GM18502 (cell line): ENCODE data around the gene RGS19.

Experiments
- ATAC-seq: cut with Tn5 transposase; IDR thresholded peaks from one replicate; pipeline ENCODE4 v1.9.1; 2021; ENCODE audit warnings: mild to moderate bottlenecking; ENCODE audit not compliant: unreplicated experiment, poor library complexity

The RGS19 gene

DNA sequence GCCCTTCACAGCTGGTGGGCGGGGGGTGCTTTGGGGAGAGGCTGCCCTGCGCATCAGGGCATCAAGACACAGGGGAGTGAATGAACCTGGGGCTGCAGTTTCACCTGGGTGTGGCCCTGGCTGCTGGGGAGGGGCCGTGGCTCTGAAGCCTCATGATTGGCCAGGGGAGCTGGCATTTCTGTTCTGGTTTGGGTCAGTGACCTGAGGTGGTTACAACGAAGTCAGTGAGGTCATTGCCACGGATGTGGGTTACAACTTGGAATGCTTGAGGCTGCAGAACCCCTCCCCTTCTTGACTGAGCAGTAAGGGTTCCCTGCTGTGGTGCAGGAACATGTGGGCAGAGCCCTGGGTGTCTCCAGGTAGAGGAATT, 13.4 kb downstream of the RGS19 start:
- ATAC-seq = peak; percentile 44

DNA sequence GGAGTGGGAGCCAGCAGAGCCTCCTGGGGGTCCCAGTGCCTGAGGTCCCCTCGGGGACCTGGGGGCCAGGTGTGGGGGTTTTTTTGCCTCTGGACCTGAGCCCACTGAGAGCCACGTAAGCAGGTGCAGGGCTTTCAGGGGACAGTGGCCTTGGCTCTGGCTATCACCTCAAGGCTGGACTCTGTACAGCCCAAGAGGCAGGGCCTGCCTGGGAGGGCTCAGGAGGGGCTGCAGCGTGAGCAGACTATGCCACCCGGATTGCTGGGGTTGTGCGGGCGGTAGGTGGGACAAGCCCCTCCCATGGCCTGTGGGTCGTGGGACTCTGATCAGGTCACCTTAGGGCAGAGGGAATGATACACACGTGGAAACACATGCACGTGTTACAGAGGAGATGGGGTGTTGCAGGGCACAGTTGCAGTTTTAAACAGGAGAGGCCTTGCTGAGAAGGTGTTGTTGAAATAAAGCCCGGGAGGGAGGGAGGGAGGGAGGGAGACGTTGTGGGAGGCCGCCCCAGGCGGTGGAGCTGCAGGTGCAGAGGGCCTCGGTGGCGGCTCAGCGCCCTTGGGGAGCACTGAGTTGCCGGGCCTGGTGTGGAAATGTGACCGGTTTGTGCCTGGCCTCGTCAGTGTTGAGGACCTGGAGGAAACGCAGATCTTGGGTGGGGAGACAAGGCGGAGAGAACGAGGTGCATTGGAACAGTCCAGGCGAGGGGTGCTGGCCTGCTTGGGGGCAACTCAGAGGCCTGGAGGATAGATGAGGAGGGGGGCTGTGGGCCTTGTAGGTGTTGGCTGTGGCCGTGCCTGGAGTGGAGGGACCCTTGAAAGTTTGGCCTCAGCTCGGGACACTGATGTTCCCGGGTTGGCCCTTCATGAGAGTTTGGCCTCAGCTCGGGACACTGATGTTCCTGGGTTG, 14.0 kb downstream of the RGS19 start:
- no peak for ATAC-seq

DNA sequence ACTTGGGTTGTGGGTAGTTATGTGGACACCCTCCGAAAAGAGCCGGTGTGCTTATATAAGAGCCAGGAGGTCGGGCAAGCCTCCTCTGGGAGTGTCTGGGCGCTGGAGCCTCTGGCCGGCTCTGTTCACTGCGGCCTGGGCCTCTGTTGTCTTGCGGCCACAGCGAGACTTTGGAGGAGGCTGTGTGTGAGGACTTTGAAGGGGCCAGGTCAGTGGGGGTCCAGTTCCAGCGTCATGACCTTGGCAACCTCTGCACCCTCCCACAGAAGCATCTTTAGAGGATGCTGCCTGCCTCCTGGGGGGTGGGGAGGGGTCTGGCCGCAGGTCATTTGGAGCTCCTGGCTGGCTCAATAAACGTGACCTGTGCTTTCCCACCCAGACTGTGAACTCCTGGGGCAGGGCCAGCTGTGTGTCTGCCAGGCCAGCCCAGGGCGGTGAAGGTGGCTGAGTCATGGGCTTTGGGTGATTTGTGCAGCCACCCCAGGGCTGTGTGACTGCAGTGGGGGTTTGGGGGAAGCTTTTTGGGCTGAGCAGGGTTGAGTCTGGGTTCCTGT, 15.1 kb downstream of the RGS19 start:
- no peak for ATAC-seq

DNA sequence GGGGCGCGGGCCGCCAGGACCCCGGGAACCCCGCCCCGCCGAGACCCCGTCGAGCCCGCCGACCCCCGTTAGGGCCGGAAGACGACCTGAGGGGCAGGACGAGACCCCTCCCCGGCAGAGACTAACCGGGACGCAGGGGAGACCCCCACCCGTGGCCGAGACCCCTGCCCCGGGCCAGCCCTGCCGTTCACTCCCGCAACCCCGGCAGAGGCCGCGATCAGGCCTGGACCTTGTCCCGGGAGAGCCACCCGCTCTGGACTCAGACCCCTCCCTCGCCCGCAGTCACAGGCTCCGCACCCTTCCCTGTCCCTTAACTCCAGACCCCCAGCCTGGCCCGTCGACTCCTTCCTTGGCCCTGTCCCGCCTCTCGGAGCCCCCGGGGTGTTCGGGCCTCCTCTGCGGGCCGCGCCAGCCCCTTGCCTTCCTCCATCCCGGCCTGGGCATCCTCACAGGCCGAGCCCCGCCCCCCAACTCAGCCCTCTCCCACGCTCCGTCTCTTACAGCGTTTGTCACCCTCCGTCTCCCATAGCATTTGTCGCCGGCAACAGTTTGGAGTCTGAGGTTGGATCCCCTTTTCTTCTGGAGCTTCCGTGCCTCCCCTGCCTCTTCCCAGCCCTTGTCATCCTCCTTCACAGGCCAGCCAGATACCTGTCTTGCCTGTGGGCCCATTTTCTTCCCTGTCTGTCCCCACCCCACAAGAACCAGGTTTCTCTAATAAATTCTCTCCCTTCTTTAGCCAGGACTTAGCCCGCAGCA, 15.8 kb downstream of the RGS19 start:
- peak; percentile 8 for ATAC-seq

DNA sequence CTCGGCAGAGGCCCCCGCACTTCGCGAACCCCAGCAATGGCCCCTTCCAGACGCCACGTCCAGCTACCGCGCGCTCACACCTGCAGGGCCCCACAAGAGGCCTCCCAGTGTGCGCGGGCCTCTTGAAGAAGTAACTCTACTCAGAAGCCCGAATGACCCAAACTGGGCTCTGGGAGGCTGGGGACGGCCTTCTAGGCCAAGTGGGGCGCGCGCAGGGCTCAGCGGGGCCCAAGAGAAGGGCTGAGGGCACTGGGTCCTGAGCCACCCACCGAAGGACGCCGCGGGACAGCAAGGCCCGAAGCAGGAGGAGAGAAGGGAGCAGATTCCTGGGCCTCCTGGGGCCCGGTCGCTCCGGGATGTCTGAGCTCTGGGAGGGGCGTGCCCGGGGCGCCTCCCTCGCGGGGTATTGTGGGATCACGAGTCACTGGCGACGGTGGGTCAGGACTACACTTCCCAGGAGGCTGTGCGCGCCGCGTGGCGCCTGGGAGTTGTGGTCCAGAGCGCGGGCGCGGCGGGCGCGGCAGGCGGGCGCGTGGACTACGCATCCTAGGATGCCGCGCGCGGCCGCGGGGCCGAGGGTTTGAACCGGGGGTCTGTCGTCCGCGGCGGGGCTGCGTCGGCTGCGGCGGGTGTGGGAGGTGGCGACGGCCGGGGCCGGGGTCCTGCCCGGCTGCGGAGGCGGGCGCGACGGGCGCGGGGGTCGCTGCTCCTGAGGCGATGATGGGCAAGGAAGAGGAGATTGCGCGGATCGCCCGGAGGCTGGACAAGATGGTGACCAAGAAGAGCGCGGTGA, 16.5 kb downstream of the RGS19 start, which contains the start of gene TCEA2:
Gene TCEA2, plus strand, starts transcription at position 603 of the 793 bp plus-strand sequence. Its CDS starts 115 bp downstream, at position 718.
- ATAC-seq = peak; percentile 77

DNA sequence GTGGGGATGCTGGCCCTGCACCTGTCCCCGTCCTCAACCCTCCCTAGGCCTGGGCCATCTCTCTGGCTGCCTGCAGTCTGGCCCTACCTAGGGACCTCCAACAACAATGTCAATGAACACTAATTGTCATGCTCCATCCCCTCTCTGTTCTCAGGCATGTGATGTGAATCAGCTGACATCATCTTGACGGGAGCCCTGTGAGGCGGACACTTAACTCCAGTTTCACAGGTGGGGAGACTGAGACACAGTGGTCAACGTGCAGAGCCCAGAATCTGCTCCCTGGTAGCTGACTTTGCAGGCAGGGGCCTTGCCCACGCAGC, 17.1 kb downstream of the RGS19 start:
- no peak for ATAC-seq

DNA sequence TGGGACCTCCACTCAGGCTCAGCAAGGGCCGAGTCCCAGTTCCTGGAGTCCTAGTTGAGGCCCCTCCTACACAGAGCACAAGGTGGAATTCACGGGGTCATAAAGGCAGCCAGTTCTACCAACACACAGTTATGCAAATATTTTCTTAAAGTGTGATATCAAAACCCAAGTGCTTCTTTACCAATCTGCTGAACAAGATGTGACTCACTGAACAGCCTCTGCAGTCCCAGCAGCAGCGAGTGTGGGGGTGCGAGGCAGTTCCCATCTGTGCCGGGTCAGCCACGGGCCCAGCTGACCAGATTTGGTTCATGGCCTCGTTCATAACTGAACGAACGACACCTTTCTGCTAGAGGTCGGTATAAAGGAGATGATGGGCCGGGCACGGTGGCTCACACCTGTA, 20.8 kb downstream of the RGS19 start:
- ATAC-seq = no peak

DNA sequence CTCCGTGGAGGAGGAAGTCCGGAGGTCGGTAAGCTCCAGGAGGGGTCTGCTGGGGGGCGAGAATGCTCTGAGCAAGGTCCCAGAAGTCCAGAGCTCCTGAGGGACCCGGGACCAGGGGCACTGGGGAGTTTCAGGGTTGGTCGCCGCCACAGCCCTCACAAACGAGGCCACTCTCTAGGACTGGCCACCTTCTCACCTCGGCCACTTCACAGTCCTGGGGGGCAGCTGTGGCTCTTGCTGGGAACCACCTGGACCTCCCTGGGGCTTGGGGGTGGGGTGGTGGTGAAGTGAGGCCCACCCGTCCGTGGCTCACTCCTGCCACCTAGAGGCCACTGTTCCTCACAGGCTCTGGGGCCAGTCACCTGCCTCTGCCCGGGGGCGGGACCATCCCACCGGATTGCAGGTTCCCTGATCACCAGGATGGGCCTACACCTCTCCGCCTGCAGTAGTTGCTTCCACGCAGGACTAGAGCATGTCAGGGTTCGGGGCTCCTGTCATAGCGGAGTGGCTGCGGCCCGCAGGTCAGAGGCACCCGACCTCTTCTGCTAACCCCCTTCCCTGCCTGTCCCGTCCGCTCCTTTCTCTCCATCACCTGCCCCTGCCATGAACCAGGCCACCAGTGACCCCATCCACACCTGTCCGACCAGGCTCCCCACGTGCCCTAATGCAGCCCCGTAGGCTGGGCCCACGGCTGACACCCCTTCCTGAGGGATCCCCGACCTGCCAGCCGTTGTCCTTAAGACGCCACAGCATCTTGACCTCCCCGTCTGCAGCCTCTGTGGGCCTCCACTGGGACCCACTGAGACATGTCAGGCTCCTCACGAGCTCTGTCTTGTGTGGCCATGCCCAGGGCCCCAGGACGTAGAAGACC, 21.5 kb downstream of the RGS19 start:
- no peak for ATAC-seq

DNA sequence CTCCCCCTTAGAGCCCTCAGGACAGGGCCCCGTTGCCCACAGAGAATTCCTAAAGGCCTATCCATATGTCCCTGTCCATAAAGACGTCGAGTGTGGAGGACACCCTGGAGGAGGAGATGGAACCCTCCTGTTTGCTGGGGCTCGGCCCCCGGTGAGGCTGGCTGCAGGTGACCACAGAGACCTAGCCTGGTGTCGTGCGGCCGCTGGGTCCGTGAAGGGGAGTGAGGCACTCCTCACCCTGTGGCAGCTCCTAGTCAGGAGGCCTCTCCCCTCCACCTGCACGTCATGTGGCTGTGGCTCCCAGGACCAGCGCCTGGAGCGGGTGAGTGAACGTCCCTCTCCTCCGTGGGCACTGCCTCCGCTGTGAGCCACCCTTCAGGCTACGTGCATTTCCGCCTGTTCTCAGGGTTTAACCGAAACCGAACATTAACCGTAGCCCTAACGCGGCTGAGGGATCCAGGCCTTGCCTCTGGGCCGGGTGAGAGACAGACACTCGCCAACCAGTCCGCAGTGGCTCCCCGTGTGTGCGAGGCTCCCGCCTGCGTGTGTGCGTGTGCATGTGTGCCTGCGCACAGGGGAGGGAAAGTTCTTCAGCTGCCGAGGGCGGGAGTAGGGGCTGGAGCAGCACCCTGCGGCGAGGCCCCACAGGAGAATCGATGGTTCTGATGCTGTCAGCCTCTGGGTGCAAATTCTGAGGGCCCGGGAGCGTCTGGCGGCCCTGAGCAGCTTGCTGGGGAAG, 22.3 kb downstream of the RGS19 start:
- ATAC-seq = no peak

DNA sequence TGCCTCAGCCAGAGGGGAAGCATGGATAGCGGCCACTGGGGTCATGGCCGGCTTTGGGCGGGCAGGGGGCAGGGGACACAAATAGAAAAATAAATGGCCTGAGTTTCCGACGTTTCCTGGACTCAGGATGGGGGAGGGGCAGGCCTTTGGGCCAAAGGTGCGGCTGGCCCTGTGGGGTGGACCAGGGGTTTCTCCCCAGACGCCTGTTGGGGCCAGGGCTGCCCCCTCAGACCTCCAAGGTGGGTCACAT, 22.8 kb downstream of the RGS19 start:
- no peak for ATAC-seq

DNA sequence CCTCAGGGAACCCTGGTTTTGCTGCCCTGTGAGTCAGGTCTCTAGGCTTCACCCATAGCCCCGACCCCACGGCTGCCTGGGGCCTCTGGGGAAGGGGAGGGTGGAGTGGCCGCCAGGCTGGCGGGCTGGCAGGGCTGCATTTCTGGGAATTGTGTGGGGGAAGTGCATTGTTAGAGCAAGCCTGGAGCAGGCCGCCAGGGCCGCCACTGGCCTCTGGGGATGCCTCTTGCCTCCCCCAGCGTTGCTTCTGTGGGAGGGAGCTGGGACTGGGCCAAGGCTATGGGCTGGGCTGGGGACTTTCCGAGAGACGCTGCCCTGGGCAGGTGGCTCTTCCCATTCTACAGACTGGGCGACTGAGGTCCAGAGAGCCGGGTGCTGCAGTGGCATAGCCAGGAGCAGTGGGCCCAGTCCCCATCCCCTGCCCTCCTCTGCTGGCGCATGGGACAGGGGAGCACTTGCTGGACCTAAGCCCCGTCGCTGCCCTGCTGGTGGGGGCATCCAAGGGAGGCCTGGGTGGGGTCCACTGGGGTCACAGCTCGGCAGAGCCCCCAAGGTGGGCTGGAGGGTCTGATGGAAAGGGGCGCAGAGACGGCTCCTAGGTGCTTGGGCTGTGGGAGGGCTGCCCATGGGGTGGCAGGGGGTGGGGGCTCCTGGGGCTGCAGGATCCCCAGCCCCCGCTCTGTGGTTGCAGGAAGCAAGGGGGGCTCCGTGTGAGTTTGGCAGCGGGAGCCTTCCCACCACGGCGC, 23.3 kb downstream of the RGS19 start:
- ATAC-seq = no peak

DNA sequence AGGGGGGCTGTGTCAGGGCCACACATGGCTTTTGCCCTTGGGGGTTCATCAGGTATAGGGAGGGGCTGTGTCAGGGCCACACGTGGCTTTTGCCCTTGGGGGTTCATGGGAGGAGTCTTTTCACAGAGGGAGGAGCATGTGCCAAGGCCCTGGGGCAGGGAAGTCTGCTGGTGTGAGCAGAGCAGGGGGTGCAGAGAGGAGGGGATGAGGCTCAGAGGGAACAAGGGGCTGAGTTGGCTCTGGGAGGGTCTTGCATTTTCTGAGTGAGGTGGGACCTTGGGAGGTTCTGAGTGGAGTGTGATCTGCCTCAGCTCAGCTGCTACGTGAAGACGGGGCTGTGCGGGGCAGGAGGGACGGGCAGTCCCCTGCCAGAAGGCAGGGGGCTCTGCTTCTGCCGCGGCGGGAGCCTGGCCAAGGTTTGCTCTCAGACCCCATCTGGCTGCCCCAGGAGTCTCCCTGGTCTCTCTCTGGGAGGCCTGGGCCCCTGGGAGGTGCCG, 23.9 kb downstream of the RGS19 start:
- ATAC-seq = no peak

DNA sequence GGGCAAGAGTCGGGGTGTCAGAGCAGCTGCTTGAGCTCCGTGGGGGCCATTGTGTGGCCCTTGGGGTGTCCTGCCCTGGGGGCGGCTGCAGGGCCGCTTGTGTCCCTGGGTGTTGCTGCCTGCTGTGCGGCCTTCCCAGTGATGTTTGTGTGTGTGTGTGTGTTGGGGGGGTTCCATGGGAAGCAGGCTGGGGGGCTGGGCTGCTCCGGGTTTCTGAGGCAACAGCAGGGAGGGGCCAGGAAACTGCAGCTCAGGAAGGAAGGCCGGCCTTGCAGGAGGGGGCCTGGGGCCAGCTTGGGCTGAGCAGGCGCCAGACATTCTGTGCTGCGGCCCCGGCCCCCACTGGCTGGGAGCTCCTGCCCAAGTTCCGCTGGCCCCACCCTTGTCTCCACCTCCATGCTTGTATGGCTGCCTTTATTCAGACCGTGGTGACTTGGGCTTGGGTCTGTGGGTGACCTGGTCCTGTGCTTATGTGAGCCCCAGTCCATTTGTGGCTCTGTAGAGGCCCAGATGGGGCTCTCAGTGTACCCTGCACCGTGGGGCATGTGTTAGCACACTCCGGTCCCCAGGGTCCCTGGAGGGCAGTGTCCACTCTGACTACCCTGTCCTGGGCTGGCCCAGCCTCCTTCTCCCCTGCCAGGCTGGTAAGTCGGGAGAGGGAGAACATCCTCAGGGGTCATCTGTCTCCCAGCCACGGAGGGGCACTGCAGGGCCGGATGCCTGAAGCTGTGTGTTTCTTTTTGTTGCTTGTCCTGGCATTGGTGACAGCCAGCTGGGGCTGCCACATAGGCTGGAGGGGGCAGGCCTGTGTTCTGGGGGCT, 25.3 kb downstream of the RGS19 start:
- ATAC-seq = no peak

DNA sequence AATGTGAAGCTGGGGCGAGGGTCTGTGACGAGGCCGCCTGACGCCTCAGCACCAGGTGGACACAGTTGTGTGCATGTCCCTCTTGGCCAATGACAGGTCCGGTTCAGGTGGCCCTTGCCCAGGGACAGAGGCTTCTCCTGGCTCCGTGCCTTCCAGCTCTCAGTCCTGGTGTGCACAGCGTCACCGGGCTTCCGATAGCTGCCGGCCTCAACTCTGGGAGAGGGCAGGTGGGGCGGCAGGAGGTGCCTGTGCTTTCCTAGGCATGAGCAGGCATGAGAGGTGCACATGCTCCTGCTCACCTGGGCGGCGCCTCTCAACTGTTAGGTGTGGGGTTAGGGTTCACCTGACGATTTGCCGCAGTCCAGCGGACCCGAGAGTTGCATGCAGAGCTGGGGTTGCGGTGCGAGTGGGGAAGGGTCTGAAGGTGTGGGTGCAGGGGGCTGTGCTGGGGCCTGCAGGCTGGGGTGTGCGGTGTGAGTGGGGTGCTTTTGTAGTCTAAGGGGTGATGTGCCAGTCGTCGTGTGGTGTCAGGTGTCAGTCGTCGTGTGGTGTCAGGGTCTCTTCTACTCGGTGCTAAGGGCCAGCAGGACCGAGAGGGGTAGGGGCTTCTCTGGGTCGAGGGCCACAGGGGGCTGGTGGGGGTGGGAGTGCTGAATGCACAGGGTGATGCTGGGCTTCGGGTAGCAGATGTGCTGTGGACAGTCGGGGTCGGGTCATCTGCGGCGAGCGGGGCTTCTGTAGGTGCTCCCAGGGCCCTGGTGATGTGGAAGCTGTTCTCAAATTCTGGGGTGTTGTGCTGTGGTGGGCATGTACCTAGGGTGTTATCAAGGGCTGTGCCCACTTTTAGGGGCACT, 26.1 kb downstream of the RGS19 start:
- ATAC-seq = no peak

DNA sequence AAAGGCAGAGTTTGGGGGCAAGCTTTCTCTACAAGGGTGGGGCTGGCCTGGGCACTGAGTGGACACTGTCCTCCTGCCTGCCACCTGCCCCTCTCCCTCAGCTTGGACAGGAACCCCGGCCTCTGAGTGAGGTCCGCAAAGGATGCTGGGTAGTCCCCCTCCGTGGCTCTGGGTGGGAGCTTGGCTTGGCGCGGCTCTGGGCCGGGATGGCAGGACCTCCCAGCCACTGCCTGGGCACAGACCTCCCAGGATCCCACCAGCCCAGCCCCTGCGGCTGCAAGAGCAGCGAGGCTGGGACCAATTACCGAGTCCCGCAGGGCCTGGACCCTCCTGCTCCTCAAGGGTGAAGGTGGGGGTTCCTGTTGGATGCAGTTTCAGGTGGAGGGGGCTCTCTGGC, 27.0 kb downstream of the RGS19 start:
- no peak for ATAC-seq

DNA sequence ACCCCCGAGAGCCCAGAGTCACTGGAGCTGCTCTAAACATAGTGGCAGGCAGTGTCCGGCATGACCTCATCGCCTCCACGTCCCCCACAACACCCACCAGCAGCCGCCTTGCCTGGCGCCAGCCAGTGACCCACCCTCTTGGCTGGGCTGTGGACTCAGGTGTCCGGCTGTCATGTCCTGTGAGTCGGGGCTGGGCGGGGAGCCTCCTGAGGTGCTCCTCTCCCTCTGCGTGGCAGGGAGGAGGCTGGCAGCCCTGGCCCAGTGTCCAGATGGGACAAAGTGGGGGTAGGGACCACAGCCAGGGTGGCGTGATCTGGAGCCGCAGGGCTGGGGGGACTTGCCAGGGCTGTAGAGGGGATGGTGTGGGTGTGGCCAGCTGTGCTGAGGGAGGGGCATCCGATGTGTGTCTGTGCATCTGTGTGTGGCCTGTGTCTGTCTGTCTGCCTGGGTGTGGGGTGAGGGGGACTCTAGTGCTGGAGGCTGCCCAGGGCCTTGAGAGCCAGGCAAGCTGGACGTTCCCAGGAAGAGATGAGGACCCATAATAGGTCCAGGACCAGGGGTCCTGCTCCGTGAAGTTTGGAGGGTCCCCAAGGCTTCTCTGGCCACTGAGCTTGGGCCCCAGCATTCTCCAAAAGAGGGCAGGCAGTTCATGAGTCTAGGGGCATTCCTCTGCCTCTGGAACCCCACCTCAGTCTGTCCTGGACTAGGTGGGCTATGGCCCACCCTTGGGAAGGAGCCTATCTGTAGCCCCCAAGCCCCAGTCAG, 27.6 kb downstream of the RGS19 start:
- no peak for ATAC-seq
